Left lung (tissue), 10 donors: ENCODE measurements around the gene EVL. TPM values are rescaled to one million over a fixed set of nuclear protein-coding genes. Genes with fewer than 3 reads are reported as not detected.

Experiments
- ATAC-seq: fragments of 200-7000 bp; cut with Tn5 transposase; one replicate; pipeline ENCODE4 v1.9.1; 2020; ENCODE audit warnings: moderate library complexity
- DNase-seq, 4 donors: peaks; one replicate each; pipeline ENCODE4 v3.0.0-alpha.2; 2013 to 2020
- H3K27ac ChIP-seq, 2 donors: fragments of 200-600 bp; sonication (generic) in 1 of 2; one replicate each; pipeline versions ENCODE4 v1.5.0 to v1.8.0; 2020 to 2021
- H3K27me3 ChIP-seq, 2 donors: fragments of 200-600 bp; sonication (generic) in 1 of 2; one replicate each; pipeline versions ENCODE4 v1.5.0 to v1.8.0; 2020 to 2021
- H3K36me3 ChIP-seq, 2 donors: fragments of 200-600 bp; sonication (generic) in 1 of 2; one replicate each; pipeline versions ENCODE4 v1.5.0 to v1.8.0; 2020 to 2021
- H3K4me1 ChIP-seq, 2 donors: fragments of 200-600 bp; one replicate each; pipeline ENCODE4 v1.8.0; 2021
- H3K4me3 ChIP-seq, 2 donors: fragments of 200-600 bp; sonication (generic) in 1 of 2; one replicate each; pipeline versions ENCODE4 v1.5.0 to v1.8.0; 2020 to 2021; ENCODE audit warnings: mild to moderate bottlenecking in 1 of 2
- H3K9me3 ChIP-seq, 2 donors: fragments of 200-600 bp; sonication (generic) in 1 of 2; one replicate each; pipeline versions ENCODE4 v1.5.0 to v1.8.0; 2020 to 2021
- CTCF ChIP-seq, 2 donors: fragments of 200-600 bp; sonication (generic) in 1 of 2; IDR thresholded peaks; one replicate each; pipeline versions ENCODE4 v1.5.0 to v1.8.0; 2021; ENCODE audit warnings: antibody characterized with exemption in 2 of 2
- intact Hi-C, 2 donors: fragments of 100-400 bp; cut with DNase I; formaldehyde crosslinking; loops; one replicate each; pipeline versions ENCODE4 v1.11.2 to v1.14.2; 2022
- polyA plus RNA-seq, 6 donors: library from polyadenylated mRNA; unstranded; fragments of 120-200 nt; gene quantifications; one replicate each; pipeline ENCODE4 v1.2.1, GENCODE V29; 2013; ENCODE audit not compliant: insufficient read length in 6 of 6
- total RNA-seq, 2 donors: library from RNA; stranded (reverse); fragmentation: NEBNext Ultra II Directional; extraction: Animal tissue kit (Norgen Biotek cat#: 25700); gene quantifications; one replicate each; pipeline ENCODE4 v1.2.1, GENCODE V29; 2021
- donor health status: DM: no; HTN: yes; CAD: no.
- donor health status: DM: no; HTN: no; CAD: no.

Gene EVL
- total and polyA plus RNA-seq, 8 donors: 60.2 to 264 (median 197) TPM

DNA sequence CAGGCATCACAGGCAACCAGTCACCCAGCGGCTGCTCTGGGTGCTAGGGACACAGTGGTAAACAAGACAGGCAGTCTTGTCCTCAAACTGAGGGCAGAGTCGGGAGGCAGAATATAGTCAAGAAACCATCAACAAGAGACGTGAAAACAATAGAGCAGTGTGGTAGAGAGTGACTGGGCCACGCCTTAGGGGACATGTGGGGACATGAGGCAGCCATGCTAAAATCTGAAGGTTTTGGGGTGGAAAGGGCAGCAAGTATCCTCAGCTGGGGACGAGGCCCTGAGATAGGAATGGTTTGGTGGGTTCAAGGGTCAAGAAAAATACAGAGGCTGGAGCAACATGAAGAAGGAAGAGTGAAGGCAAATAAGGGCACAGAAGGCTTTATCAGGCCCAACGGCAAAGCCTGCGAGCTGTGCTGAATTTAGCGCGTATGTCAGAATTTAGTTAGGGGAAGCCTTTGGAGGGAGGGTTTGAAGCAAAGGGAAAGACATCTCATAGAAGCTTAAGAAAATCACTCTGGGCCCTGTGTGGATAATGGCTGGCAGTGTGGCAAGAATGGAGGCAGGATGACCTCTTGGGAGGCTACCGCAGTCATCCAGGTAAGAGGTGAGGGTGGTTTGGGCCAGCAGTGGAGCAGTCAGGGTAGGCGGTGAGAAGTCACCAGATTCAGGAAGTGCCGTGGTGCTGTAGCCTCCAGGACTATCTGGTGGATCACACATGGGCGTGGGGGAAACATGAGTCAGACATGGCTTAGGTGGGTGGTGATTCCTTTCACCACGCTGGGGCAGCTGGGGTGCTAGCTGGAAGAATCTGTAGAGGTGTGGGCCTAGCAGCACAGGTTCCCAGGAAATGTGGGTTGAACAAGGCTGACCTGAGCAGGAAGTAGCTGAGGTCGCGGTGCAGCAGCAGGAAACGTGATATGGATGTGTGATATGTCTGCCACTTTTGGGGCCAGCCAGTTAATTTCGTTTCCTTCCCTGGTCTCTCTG, 3.0 kb downstream of the EVL start:
- peak overlapping the region; percentile 31 to 88 for H3K27ac ChIP-seq
- DNase-seq (peak in 1 of 4 donors; percentile 72), ATAC-seq (peak; percentile 34)
- no peaks in the 10 kb centered on the region for H3K27me3 ChIP-seq
- intact Hi-C loops: no loop called here
- H3K4me1 ChIP-seq: peaks cover 12 to 67% of the 10 kb centered on the region in 2 donors
- no peaks in the 10 kb centered on the region for H3K9me3 ChIP-seq
- TF ChIP-seq CTCF (IDR thresholded peaks at IDR 0.05): no peak
- H3K36me3 ChIP-seq: no peaks in the 10 kb centered on the region
- peak overlapping the region in 1 of 2 donors; percentile 25 for H3K4me3 ChIP-seq

DNA sequence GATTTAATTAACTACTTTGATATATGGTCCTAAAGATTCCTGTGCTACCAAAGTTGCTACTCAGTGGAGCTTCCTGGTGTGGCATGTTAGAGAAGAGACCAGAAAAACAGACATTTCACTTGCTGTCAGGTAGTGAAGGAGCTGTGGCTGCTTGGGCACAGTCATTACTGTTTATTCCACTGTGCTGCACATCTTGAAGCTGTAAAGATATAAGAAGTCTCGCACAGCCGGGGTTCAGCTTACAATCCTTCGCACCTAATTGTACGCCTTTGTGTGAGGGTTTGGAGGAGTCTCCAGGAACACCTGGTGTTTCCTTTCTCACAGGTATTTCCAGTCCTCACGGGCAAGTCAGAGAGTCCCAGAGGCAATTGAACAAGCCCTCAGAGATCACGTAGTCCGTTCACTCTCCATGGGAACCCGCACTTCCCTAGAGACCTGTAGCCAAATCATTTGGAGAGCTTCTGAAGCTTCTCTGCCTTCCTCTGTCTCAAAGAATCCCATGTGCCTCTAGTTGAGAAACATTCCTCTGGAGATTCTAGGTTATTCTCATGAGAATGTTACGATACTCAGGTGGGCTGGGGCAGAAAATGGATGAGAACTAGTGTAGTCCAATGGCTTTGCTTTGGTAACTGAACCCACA, 4.1 kb downstream of the EVL start:
- peaks cover 12 to 71% of the 10 kb centered on the region in 2 donors for H3K4me1 ChIP-seq

GRCh38 chr14:100070310-100070709, 5.1 kb downstream of the EVL start:
- no peaks in the 10 kb centered on the region for H3K9me3 ChIP-seq
- H3K4me1 ChIP-seq: peaks cover 3 to 70% of the 10 kb centered on the region in 2 donors
- H3K4me3 ChIP-seq: no peak overlapping the region
- TF ChIP-seq CTCF (IDR thresholded peaks at IDR 0.05): no peak
- ATAC-seq (no peak), DNase-seq (no peak)
- no peaks in the 10 kb centered on the region for H3K27me3 ChIP-seq
- intact Hi-C loops: no loop called here
- H3K27ac ChIP-seq: no peak overlapping the region
- no peaks in the 10 kb centered on the region for H3K36me3 ChIP-seq

More for the DNA sequence above, 4.1 kb downstream of the EVL start:
- Histone ChIP-seq H3K27me3 (no peaks in the 10 kb centered on the region), H3K4me3 (peak overlapping the region in 1 of 2 donors; percentile 25), H3K9me3 (no peaks in the 10 kb centered on the region), H3K36me3 (no peaks in the 10 kb centered on the region), H3K27ac (peak overlapping the region in 1 of 2 donors; percentile 88)
- DNase-seq (no peak), ATAC-seq (no peak)
- TF ChIP-seq CTCF (IDR thresholded peaks at IDR 0.05): no peak
- intact Hi-C loops: no loop called here

DNA sequence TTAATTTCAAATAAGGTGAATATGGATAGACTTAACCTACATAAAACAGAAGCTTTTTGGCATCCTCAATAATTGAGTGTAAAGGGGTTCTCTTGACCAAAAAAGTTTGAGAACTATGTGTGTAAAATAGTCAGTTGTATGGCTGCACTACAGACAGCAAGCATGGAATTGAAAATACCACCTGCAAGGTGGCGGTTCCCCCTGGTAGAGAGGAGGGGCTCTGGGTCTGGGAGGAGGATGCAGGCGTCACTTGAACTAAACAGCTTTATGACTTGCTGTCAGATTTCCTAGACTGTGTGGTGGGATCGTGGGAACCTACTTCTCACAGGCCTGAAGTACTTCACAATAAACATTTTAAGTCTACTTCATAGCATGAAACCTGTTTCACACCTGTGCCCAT, 6.3 kb downstream of the EVL start:
- H3K9me3 ChIP-seq: no peaks in the 10 kb centered on the region
- no peaks in the 10 kb centered on the region for H3K27me3 ChIP-seq
- H3K4me3 ChIP-seq: no peak overlapping the region
- H3K36me3 ChIP-seq: no peaks in the 10 kb centered on the region
- DNase-seq: no peak
- no peak overlapping the region for H3K27ac ChIP-seq
- no peak for ATAC-seq
- peaks cover 4 to 70% of the 10 kb centered on the region in 2 donors for H3K4me1 ChIP-seq
- TF ChIP-seq CTCF (IDR thresholded peaks at IDR 0.05): no peak
- intact Hi-C loops: no loop called here

- Histone ChIP-seq H3K9me3 (no peaks in the 10 kb centered on the region), H3K4me1 (peaks cover 4 to 66% of the 10 kb centered on the region in 2 donors), H3K27ac (peak overlapping the region in 1 of 2 donors; percentile 68), H3K36me3 (no peaks in the 10 kb centered on the region), H3K4me3 (no peak overlapping the region), H3K27me3 (no peaks in the 10 kb centered on the region)
- intact Hi-C loops: no loop called here
- peak; percentile 82 for ATAC-seq
- TF ChIP-seq CTCF (IDR thresholded peaks at IDR 0.05): peak; percentile 15 to 29
- DNase-seq: peak in 2 of 4 donors; percentile 73 to 85
Measured at GRCh38 chr14:100072783-100073346, 7.6 kb downstream of the EVL start.
